Effector memory CD4-positive, alpha-beta T cell (primary cell): ENCODE data around the gene GRIK3.

Experiments
- DNase-seq, 3 donors: peaks; one replicate each; pipeline ENCODE4 v3.0.0-alpha.2; 2020
- H3K27ac ChIP-seq: 2 replicates; pipeline ENCODE4 v1.7.0; 2013; ENCODE audit warnings: mild to moderate bottlenecking, low read length, moderate library complexity; ENCODE audit not compliant: insufficient read depth, poor library complexity, severe bottlenecking
- H3K27me3 ChIP-seq: replicated peaks from 2 replicates; pipeline ENCODE4 v1.7.0; 2013; ENCODE audit warnings: mild to moderate bottlenecking, low read length; ENCODE audit not compliant: insufficient read depth, control insufficient read depth, poor library complexity, severe bottlenecking
- H3K36me3 ChIP-seq: 2 replicates; pipeline ENCODE4 v1.7.0; 2013; ENCODE audit warnings: mild to moderate bottlenecking, low read length, moderate library complexity; ENCODE audit not compliant: control insufficient read depth, insufficient read depth
- H3K4me1 ChIP-seq: 2 replicates; pipeline ENCODE4 v1.7.0; 2013; ENCODE audit warnings: low read length, mild to moderate bottlenecking; ENCODE audit not compliant: control insufficient read depth, insufficient read depth, poor library complexity, severe bottlenecking
- H3K4me3 ChIP-seq: 2 replicates; pipeline ENCODE4 v1.7.0; 2013; ENCODE audit warnings: low read length, low read depth, mild to moderate bottlenecking; ENCODE audit not compliant: insufficient read depth, poor library complexity, severe bottlenecking
- H3K9me3 ChIP-seq: 2 replicates; pipeline ENCODE4 v1.7.0; 2013; ENCODE audit warnings: mild to moderate bottlenecking, low read length, moderate library complexity; ENCODE audit not compliant: control insufficient read depth

The GRIK3 gene

GRCh38 chr1:36937371-36937770, 96.9 kb downstream of the GRIK3 start:
- Histone ChIP-seq H3K4me1 (no peaks in the 10 kb centered on the region), H3K36me3 (no peaks in the 10 kb centered on the region), H3K4me3 (no peak overlapping the region), H3K9me3 (no peaks in the 10 kb centered on the region), H3K27ac (no peak overlapping the region), H3K27me3 (no peaks in the 10 kb centered on the region)
- DNase-seq, result no peak

GRCh38 chr1:36934061-36934460, 100.3 kb downstream of the GRIK3 start:
- Histone ChIP-seq H3K9me3 (no peaks in the 10 kb centered on the region), H3K27me3 (no peaks in the 10 kb centered on the region), H3K4me1 (no peaks in the 10 kb centered on the region), H3K4me3 (no peak overlapping the region), H3K36me3 (no peaks in the 10 kb centered on the region), H3K27ac (no peak overlapping the region)
- DNase-seq, result no peak

- no peak for DNase-seq
- Histone ChIP-seq H3K9me3 (no peaks in the 10 kb centered on the region), H3K4me3 (no peak overlapping the region), H3K4me1 (no peaks in the 10 kb centered on the region), H3K27me3 (no peaks in the 10 kb centered on the region), H3K27ac (no peak overlapping the region), H3K36me3 (no peaks in the 10 kb centered on the region)
These were observed 106.5 kb downstream of the GRIK3 start for GRCh38 chr1:36927826-36928225.

- DNase-seq, result no peak
- H3K27me3 ChIP-seq, result no peaks in the 10 kb centered on the region
- no peaks in the 10 kb centered on the region for H3K4me1 ChIP-seq
- H3K36me3 ChIP-seq, result no peaks in the 10 kb centered on the region
- no peak overlapping the region for H3K27ac ChIP-seq
- no peak overlapping the region for H3K4me3 ChIP-seq
- no peaks in the 10 kb centered on the region for H3K9me3 ChIP-seq
These were observed 109.1 kb downstream of the GRIK3 start for GRCh38 chr1:36925251-36925650.

- H3K36me3 ChIP-seq, result no peaks in the 10 kb centered on the region
- DNase-seq, result no peak
- H3K4me3 ChIP-seq, result no peak overlapping the region
- no peaks in the 10 kb centered on the region for H3K4me1 ChIP-seq
- no peak overlapping the region for H3K27ac ChIP-seq
- H3K9me3 ChIP-seq, result no peaks in the 10 kb centered on the region
- no peaks in the 10 kb centered on the region for H3K27me3 ChIP-seq
These were observed 110.0 kb downstream of the GRIK3 start for GRCh38 chr1:36924282-36924811.

- no peak overlapping the region for H3K27ac ChIP-seq
- H3K27me3 ChIP-seq, result no peaks in the 10 kb centered on the region
- H3K4me3 ChIP-seq, result no peak overlapping the region
- H3K9me3 ChIP-seq, result no peaks in the 10 kb centered on the region
- H3K4me1 ChIP-seq, result no peaks in the 10 kb centered on the region
- DNase-seq, result no peak
- H3K36me3 ChIP-seq, result no peaks in the 10 kb centered on the region
These were observed 111.5 kb downstream of the GRIK3 start for GRCh38 chr1:36922593-36923426.

GRCh38 chr1:36922071-36922470, 112.2 kb downstream of the GRIK3 start:
- no peak for DNase-seq
- Histone ChIP-seq H3K4me1 (no peaks in the 10 kb centered on the region), H3K4me3 (no peak overlapping the region), H3K27me3 (no peaks in the 10 kb centered on the region), H3K27ac (no peak overlapping the region), H3K36me3 (no peaks in the 10 kb centered on the region), H3K9me3 (no peaks in the 10 kb centered on the region)

- DNase-seq, result no peak
- no peak overlapping the region for H3K27ac ChIP-seq
- H3K4me1 ChIP-seq, result no peaks in the 10 kb centered on the region
- H3K27me3 ChIP-seq, result no peaks in the 10 kb centered on the region
- no peak overlapping the region for H3K4me3 ChIP-seq
- H3K36me3 ChIP-seq, result no peaks in the 10 kb centered on the region
- H3K9me3 ChIP-seq, result no peaks in the 10 kb centered on the region
These were observed 113.4 kb downstream of the GRIK3 start for GRCh38 chr1:36920801-36921405.

- H3K9me3 ChIP-seq, result no peaks in the 10 kb centered on the region
- H3K4me3 ChIP-seq, result no peak overlapping the region
- no peaks in the 10 kb centered on the region for H3K36me3 ChIP-seq
- DNase-seq, result no peak
- no peaks in the 10 kb centered on the region for H3K27me3 ChIP-seq
- no peak overlapping the region for H3K27ac ChIP-seq
- H3K4me1 ChIP-seq, result no peaks in the 10 kb centered on the region
These were observed 113.9 kb downstream of the GRIK3 start for GRCh38 chr1:36920371-36920770.

- Histone ChIP-seq H3K36me3 (no peaks in the 10 kb centered on the region), H3K27me3 (no peaks in the 10 kb centered on the region), H3K27ac (no peak overlapping the region), H3K4me3 (no peak overlapping the region), H3K9me3 (no peaks in the 10 kb centered on the region), H3K4me1 (no peaks in the 10 kb centered on the region)
- DNase-seq, result no peak
These were observed 114.7 kb downstream of the GRIK3 start for GRCh38 chr1:36919491-36920145.
